ENCODE results near the gene PLXND1. TPM values are rescaled to one million over a fixed set of nuclear protein-coding genes. Genes with fewer than 3 reads are reported as not detected.
"Not testable (repeated sequence)": the region's sequence is repeated elsewhere in the genome, so short reads cannot be mapped to it uniquely, and the experiment has no call there.

Gene PLXND1
- total RNA-seq, 2 experiments from 2014 or later, result 4.7 to 6.0 TPM

- no peaks in the 10 kb centered on the region for H3K9me3 ChIP-seq (ENCODE audit: low read length)
- CTCF ChIA-PET (ENCODE audit: unreplicated experiment), result no interaction called here
Observed at GRCh38 chr3:129547241-129547640, 59.2 kb downstream of the PLXND1 start.

GRCh38 chr3:129545951-129546350 lies 60.5 kb downstream of the PLXND1 start:
- H4K20me1 ChIP-seq (ENCODE audit: insufficient read depth, low read length); H3K79me2 ChIP-seq (ENCODE audit: insufficient read depth, low read depth, low read length); H3K9me3 ChIP-seq (ENCODE audit: low read length); BruUV-seq (replicated peaks); H3K27ac ChIP-seq (ENCODE audit: low read depth, low read length, poor library complexity, severe bottlenecking); H3K4me1 ChIP-seq (ENCODE audit: insufficient read depth, low read length, poor library complexity, severe bottlenecking); H3K4me3 ChIP-seq (ENCODE audit: low read depth, low read length, poor library complexity, severe bottlenecking); CTCF ChIA-PET (ENCODE audit: unreplicated experiment); H3K4me2 ChIP-seq (ENCODE audit: low read length); H3K36me3 ChIP-seq (ENCODE audit: insufficient read depth, low read length); H3K9me2 ChIP-seq (ENCODE audit: insufficient read depth, low read length); intact Hi-C loops (cut with micrococcal nuclease; ENCODE audit: unreplicated experiment); DNase-seq (ENCODE audit: low spot score); H2AFZ ChIP-seq (ENCODE audit: low read length): not testable (repeated sequence)
- POLR2A ChIA-PET, result interaction anchor here (0.7 kb wide), 1 partner anchor 9 kb away, joined by 3 read pairs; no protein-coding TSS in a partner anchor

More at GRCh38 chr3:129547241-129547640, 59.2 kb downstream of the PLXND1 start:
- no peaks in the 10 kb centered on the region for H3K36me3 ChIP-seq (ENCODE audit: insufficient read depth, low read length)
- TF ChIP-seq EZH2phosphoT487 (IDR thresholded peaks at IDR 0.05; ENCODE audit: borderline replicate concordance, low read depth, low read length), result no peak
- TF ChIP-seq, protein P1, sequence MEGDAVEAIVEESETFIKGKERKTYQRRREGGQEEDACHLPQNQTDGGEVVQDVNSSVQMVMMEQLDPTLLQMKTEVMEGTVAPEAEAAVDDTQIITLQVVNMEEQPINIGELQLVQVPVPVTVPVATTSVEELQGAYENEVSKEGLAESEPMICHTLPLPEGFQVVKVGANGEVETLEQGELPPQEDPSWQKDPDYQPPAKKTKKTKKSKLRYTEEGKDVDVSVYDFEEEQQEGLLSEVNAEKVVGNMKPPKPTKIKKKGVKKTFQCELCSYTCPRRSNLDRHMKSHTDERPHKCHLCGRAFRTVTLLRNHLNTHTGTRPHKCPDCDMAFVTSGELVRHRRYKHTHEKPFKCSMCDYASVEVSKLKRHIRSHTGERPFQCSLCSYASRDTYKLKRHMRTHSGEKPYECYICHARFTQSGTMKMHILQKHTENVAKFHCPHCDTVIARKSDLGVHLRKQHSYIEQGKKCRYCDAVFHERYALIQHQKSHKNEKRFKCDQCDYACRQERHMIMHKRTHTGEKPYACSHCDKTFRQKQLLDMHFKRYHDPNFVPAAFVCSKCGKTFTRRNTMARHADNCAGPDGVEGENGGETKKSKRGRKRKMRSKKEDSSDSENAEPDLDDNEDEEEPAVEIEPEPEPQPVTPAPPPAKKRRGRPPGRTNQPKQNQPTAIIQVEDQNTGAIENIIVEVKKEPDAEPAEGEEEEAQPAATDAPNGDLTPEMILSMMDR (conservative IDR thresholded peaks at IDR 0.05; ENCODE audit: low read length), result no peak
- no peaks in the 10 kb centered on the region for H4K20me1 ChIP-seq (ENCODE audit: insufficient read depth, low read length)
- POLR2A ChIA-PET, result no interaction called here
- H3K4me2 ChIP-seq (ENCODE audit: low read length), result no peak overlapping the region
- no peaks in the 10 kb centered on the region for H3K79me2 ChIP-seq (ENCODE audit: insufficient read depth, low read depth, low read length)
- intact Hi-C loops (cut with micrococcal nuclease; ENCODE audit: unreplicated experiment), result no loop called here
- H2AFZ ChIP-seq (ENCODE audit: low read length), result no peak overlapping the region
- no peak overlapping the region for H3K4me3 ChIP-seq (ENCODE audit: low read depth, low read length, poor library complexity, severe bottlenecking)
- no peaks in the 10 kb centered on the region for H3K9me2 ChIP-seq (ENCODE audit: insufficient read depth, low read length)
- no peaks in the 10 kb centered on the region for H3K4me1 ChIP-seq (ENCODE audit: insufficient read depth, low read length, poor library complexity, severe bottlenecking)
- BruUV-seq (replicated peaks), result no TSS peak
- DNase-seq (ENCODE audit: low spot score), result no peak
- no peak overlapping the region for H3K27ac ChIP-seq (ENCODE audit: low read depth, low read length, poor library complexity, severe bottlenecking)

- intact Hi-C loops (cut with micrococcal nuclease; ENCODE audit: unreplicated experiment), result no loop called here
- DNase-seq (ENCODE audit: low spot score), result no peak
- Histone ChIP-seq H3K9me3 (ENCODE audit: low read length) (no peaks in the 10 kb centered on the region), H3K27ac (ENCODE audit: low read depth, low read length, poor library complexity, severe bottlenecking) (no peak overlapping the region), H3K4me3 (ENCODE audit: low read depth, low read length, poor library complexity, severe bottlenecking) (no peak overlapping the region), H3K79me2 (ENCODE audit: insufficient read depth, low read depth, low read length) (no peaks in the 10 kb centered on the region), H4K20me1 (ENCODE audit: insufficient read depth, low read length) (no peaks in the 10 kb centered on the region), H3K36me3 (ENCODE audit: insufficient read depth, low read length) (no peaks in the 10 kb centered on the region), H3K9me2 (ENCODE audit: insufficient read depth, low read length) (no peaks in the 10 kb centered on the region), H2AFZ (ENCODE audit: low read length) (no peak overlapping the region), H3K4me2 (ENCODE audit: low read length) (no peak overlapping the region), H3K4me1 (ENCODE audit: insufficient read depth, low read length, poor library complexity, severe bottlenecking) (no peaks in the 10 kb centered on the region)
- TF ChIP-seq EZH2phosphoT487 (IDR thresholded peaks at IDR 0.05; ENCODE audit: borderline replicate concordance, low read depth, low read length), result no peak
- POLR2A ChIA-PET, result interaction anchor here (0.6 kb wide), 1 partner anchor 172 kb away, joined by 3 read pairs; no protein-coding TSS in a partner anchor
- CTCF ChIA-PET (ENCODE audit: unreplicated experiment), result no interaction called here
- BruUV-seq (replicated peaks), result no TSS peak
Observed at GRCh38 chr3:129543999-129544398, 62.5 kb downstream of the PLXND1 start.
